Brain microvascular endothelial cell (primary cell): Measurements from ENCODE around the gene KIFBP.
"Not testable (repeated sequence)": the region's sequence is repeated elsewhere in the genome, so short reads cannot be mapped to it uniquely, and the experiment has no call there.

Experiments used
- DNase-seq: peaks from one replicate; pipeline ENCODE4 v3.0.0-alpha.2; 2020
- H3K27ac ChIP-seq: fragments of 250-450 bp; sonication (Bioruptor Pico); 2 replicates; pipeline ENCODE4 v1.5.1; 2020; ENCODE audit warnings: mild to moderate bottlenecking, moderate library complexity
- H3K27me3 ChIP-seq: fragments of 250-450 bp; sonication (Bioruptor Pico); replicated peaks from 2 replicates; pipeline ENCODE4 v1.5.1; 2020; ENCODE audit warnings: mild to moderate bottlenecking
- H3K36me3 ChIP-seq: fragments of 250-450 bp; sonication (Bioruptor Pico); replicated peaks from 2 replicates; pipeline ENCODE4 v1.5.1; 2020; ENCODE audit warnings: mild to moderate bottlenecking
- H3K4me3 ChIP-seq: 2 replicates; pipeline ENCODE4 v1.5.1; 2011; ENCODE audit warnings: low read depth, mild to moderate bottlenecking, control low read depth, low read length, moderate library complexity
- in situ Hi-C: cut with HindIII; loops from 2 replicates; pipeline ENCODE4 v1.10.0; 2017; ENCODE audit warnings: low sequenced_read_pairs, low pct_ligation_motif_present
- TF ChIP-seq, protein P1 (sequence below): IDR thresholded peaks from 2 replicates; pipeline ENCODE4 v1.5.1; 2011; ENCODE audit warnings: low read depth, mild to moderate bottlenecking, moderate library complexity, low read length, control low read depth, inconsistent platforms; ENCODE audit errors: missing control alignments

KIFBP gene

DNA sequence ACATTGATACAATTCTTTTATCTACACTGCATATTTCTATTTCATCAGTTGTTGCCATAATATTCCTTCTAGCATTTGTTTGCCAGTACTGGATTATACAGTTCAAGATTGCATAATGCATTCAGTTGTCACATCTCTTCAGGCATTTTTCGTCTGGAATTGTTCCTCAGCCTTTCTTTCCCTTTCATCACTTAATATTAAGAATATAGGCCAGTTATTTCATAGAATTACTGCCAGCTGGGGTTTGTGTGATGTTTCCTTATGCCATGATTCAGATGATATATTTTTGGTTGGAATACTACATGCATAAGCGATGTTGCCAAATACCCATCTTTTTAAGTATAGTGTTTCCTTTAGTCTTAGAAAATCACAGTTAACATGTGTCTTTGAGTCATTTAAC, 20.8 kb downstream of the KIFBP start:
- TF ChIP-seq, protein P1, sequence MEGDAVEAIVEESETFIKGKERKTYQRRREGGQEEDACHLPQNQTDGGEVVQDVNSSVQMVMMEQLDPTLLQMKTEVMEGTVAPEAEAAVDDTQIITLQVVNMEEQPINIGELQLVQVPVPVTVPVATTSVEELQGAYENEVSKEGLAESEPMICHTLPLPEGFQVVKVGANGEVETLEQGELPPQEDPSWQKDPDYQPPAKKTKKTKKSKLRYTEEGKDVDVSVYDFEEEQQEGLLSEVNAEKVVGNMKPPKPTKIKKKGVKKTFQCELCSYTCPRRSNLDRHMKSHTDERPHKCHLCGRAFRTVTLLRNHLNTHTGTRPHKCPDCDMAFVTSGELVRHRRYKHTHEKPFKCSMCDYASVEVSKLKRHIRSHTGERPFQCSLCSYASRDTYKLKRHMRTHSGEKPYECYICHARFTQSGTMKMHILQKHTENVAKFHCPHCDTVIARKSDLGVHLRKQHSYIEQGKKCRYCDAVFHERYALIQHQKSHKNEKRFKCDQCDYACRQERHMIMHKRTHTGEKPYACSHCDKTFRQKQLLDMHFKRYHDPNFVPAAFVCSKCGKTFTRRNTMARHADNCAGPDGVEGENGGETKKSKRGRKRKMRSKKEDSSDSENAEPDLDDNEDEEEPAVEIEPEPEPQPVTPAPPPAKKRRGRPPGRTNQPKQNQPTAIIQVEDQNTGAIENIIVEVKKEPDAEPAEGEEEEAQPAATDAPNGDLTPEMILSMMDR = no peak
- Histone ChIP-seq H3K27ac (no peak overlapping the region), H3K27me3 (no peaks in the 10 kb centered on the region), H3K4me3 (no peak overlapping the region), H3K36me3 (peaks cover 26% of the 10 kb centered on the region)
- no peak for DNase-seq
- in situ Hi-C loops = no loop called here

DNA sequence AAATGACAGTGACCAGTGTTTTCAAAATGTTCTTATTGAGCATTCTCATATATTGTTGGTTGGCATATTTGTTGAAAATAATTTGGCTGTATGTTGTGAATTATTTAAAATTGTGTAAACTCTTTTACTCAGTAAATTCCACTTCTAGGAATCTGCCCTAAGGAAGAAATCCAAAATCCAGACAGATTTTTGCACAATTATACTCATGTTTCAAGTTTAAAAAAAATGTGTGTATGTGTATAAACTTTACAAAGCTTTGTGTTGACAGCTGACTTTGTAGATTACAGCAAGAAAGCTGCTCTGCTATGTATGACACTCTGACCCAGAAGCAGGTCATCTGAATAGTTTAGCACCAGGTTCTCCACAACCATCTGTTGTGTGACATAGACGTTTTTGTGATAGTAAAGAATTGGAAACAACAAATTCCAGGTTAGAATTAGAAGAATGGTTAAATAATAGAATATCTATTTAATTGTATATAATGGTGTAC, 21.6 kb downstream of the KIFBP start:
- TF ChIP-seq, protein P1 = no peak
- Histone ChIP-seq H3K27me3 (no peaks in the 10 kb centered on the region), H3K36me3 (peaks cover 25% of the 10 kb centered on the region), H3K27ac (no peak overlapping the region), H3K4me3 (no peak overlapping the region)
- in situ Hi-C loops = no loop called here
- no peak for DNase-seq

DNA sequence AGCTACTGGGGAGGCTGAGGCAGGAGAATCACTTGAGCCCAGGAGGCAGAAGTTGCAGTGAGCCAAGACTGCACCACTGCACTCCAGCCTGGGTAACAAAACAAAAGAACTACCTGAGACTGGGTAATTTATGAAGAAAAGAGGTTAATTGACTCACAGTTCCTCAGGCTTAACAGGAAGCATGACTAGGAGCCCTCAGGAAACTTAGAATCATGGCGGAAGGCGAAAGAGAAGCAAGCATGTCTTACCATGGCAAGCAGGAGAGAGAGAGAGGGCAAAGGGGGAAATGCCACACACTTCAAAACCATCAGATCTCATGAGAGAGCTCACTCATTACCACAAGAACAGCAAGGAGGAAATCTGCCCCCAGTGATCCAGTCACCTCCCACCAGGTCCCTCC, 24.2 kb downstream of the KIFBP start:
- DNase-seq, H3K4me3 ChIP-seq, H3K27ac ChIP-seq, H3K27me3 ChIP-seq, in situ Hi-C loops: not testable (repeated sequence)
- H3K36me3 ChIP-seq = peaks cover 34% of the 10 kb centered on the region

DNA sequence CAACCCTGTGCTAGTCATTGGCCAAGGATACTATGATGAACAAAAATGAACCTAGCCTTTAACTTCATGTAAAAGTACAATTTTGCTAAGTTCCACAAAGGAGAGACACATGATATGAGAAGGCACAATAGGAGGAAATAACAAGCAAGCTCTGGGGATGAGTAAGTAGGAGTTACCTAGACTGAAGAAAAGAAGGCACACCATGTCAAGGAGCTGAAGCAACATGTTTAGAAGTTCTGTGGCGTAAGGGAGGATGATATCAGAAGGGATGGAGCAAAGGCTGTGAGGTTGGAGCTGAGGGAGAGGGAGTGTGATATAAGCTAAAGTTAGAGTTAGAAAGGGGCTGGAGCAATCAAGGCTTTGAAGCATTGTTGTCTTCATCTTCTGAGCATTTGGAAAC, 25.6 kb downstream of the KIFBP start:
- H3K4me3 ChIP-seq = no peak overlapping the region
- TF ChIP-seq, protein P1 = no peak
- in situ Hi-C loops = no loop called here
- H3K27me3 ChIP-seq = no peaks in the 10 kb centered on the region
- H3K27ac ChIP-seq = no peak overlapping the region
- no peak for DNase-seq
- peaks cover 36% of the 10 kb centered on the region for H3K36me3 ChIP-seq

DNA sequence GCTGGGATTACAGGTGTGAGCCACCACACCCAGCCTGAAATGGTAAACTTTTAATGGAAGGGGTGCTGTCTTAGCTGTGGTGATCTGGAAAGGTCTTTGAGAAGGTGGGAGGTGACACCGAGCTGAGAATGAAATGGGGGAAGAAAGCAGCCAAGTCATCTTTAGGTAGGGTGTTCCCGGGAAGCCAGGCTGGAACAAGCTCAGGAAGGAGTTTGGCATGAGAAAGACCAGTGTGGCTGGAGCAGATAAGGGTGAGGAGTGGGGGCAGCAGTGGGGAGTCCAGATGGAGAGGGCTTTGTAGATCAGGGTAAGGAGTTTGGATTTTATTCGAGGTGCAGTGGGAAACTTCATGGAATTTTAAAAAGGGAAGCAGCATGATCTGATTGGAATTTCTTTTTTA, 30.0 kb downstream of the KIFBP start:
- DNase-seq = no peak
- H3K27ac ChIP-seq = no peak overlapping the region
- TF ChIP-seq, protein P1 = no peak
- in situ Hi-C loops = no loop called here
- no peak overlapping the region for H3K4me3 ChIP-seq
- peaks cover 24% of the 10 kb centered on the region for H3K36me3 ChIP-seq
- no peaks in the 10 kb centered on the region for H3K27me3 ChIP-seq

DNA sequence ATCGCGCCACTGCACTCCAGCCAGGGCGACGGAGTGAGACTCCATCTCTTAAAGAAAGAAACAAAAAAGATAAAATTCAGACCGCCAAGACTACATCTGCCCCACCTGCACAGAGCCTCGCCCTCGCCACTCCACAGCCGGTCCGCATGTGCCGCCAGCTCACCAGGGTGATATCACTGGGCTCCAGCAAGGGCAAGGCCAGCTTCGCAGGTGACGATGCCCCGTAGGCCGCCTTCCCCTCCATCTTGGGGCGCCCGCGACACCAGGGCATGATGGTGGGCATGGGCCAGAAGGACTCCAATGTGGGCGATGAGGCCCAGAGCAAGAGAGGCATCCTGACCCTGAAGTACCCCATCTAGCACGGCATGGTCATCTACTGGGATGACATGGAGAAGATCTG, 34.0 kb downstream of the KIFBP start:
- DNase-seq = no peak
- no peak overlapping the region for H3K27ac ChIP-seq
- TF ChIP-seq, protein P1 = no peak
- no peaks in the 10 kb centered on the region for H3K27me3 ChIP-seq
- in situ Hi-C loops = no loop called here
- H3K36me3 ChIP-seq = peaks cover 7% of the 10 kb centered on the region
- no peak overlapping the region for H3K4me3 ChIP-seq
